ENCODE results near the gene EHBP1. TPM values are rescaled to one million over a fixed set of nuclear protein-coding genes. Genes with fewer than 3 reads are reported as not detected.

Gene EHBP1
- total and polyA plus RNA-seq, 11 donors, result 5.2 to 34.2 (median 18.1) TPM

- WGBS, 4 donors, result 66 to 82% (median 72%) methylated on average over 2 of the region's 2 CpGs
- Histone ChIP-seq H3K9me3 (peaks cover 0 to 4% (median 0%) of the 10 kb centered on the region in 12 donors), H3K27ac (no peak overlapping the region), H3K4me1 (no peaks in the 10 kb centered on the region), H3K27me3 (no peaks in the 10 kb centered on the region), H3K36me3 (no peaks in the 10 kb centered on the region), H3K4me3 (no peak overlapping the region)
- ATAC-seq (no peak), DNase-seq (no peak)
- TF ChIP-seq CTCF (IDR thresholded peaks at IDR 0.05) (no peak), POLR2A (IDR thresholded peaks at IDR 0.05) (no peak)
- intact Hi-C loops (cut with DNase I), result no loop called here
Measured at GRCh38 chr2:62934517-62934916, 229.0 kb downstream of the EHBP1 start.

- Histone ChIP-seq H3K4me1 (no peaks in the 10 kb centered on the region), H3K9me3 (no peaks in the 10 kb centered on the region), H3K27me3 (no peaks in the 10 kb centered on the region), H3K4me3 (no peak overlapping the region), H3K36me3 (peaks cover 0 to 4% (median 0%) of the 10 kb centered on the region in 9 donors), H3K27ac (no peak overlapping the region)
- 55 to 67% (median 58%) methylated on average over 1 of the region's 1 CpG for WGBS, 4 donors
- DNase-seq (no peak), ATAC-seq (no peak)
- TF ChIP-seq CTCF (IDR thresholded peaks at IDR 0.05), result no peak
- TF ChIP-seq POLR2A (IDR thresholded peaks at IDR 0.05), result no peak
- intact Hi-C loops (cut with DNase I), result no loop called here
Measured at GRCh38 chr2:62938126-62938525, 232.6 kb downstream of the EHBP1 start.

DNA sequence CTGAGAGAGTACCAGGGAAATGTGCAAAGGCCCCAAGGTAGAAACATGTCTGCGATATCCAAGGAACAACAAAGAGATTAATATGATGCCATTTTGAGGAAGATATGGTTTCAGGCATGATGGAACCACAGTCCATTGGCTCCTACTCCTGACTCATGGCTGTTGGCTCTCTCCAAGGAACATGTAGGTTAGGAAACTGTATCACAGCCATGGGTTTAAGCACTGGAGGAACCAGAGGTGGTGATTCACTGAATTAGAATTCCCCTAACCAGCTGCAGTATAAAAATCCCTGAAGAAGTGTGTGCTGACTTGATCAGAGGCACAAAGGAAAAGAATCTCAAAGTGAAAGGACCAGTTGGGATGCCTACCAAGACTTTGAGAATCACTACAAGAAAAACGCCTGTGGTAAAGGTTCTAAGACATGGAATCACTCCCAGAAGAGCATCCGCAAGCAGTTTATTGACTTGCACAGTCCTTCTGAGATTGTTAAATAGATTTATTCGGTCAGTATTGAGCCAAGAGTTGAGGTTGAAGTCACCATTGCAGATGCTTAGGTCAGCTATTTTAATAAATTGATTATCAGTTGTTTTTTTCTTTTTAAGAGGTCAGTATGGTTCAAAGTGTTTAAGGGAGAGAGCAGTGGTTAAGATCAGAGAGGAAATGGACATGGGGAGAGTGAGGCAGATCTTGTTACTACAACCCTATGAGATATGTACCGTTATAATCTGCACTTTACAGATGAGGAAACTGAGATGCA is 234.4 kb downstream of the EHBP1 start:
- H3K4me1 ChIP-seq, result no peaks in the 10 kb centered on the region
- TF ChIP-seq CTCF (IDR thresholded peaks at IDR 0.05) (no peak), POLR2A (IDR thresholded peaks at IDR 0.05) (no peak)
- no peak overlapping the region for H3K27ac ChIP-seq
- WGBS, 4 donors, result 93 to 96% (median 95%) methylated on average over 5 of the region's 5 CpGs
- DNase-seq (no peak), ATAC-seq (no peak)
- intact Hi-C loops (cut with DNase I), result no loop called here
- peaks cover 0 to 20% (median 0%) of the 10 kb centered on the region in 9 donors for H3K36me3 ChIP-seq
- no peaks in the 10 kb centered on the region for H3K9me3 ChIP-seq
- H3K4me3 ChIP-seq, result no peak overlapping the region
- H3K27me3 ChIP-seq, result no peaks in the 10 kb centered on the region

DNA sequence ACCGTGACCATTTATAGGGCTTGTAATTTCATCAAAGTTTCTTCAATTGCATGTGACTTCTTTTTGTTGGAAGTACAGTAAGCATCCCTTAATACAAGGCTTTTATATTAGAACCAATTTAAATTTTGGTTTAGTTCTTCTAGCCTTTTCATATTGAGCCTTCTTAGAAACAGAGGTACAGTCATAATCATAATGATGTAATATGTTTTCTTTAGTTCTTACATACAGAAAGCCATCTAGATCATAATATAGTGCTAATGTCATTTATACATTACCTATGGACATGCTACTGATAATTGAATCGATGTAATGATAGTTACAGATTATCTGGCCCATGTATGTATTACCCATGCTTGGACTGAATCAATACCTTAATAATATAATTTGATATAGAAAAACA is 235.2 kb downstream of the EHBP1 start:
- Histone ChIP-seq H3K27me3 (no peaks in the 10 kb centered on the region), H3K9me3 (no peaks in the 10 kb centered on the region), H3K27ac (no peak overlapping the region), H3K4me1 (no peaks in the 10 kb centered on the region), H3K4me3 (no peak overlapping the region), H3K36me3 (peaks cover 0 to 24% (median 0%) of the 10 kb centered on the region in 9 donors)
- DNase-seq (no peak), ATAC-seq (no peak)
- no peak for TF ChIP-seq POLR2A (IDR thresholded peaks at IDR 0.05)
- intact Hi-C loops (cut with DNase I), result no loop called here
- 95 to 99% (median 98%) methylated on average over 2 of the region's 2 CpGs for WGBS, 4 donors

GRCh38 chr2:62941413-62941812 is 235.9 kb downstream of the EHBP1 start:
- TF ChIP-seq CTCF (IDR thresholded peaks at IDR 0.05) (no peak), POLR2A (IDR thresholded peaks at IDR 0.05) (no peak)
- no peaks in the 10 kb centered on the region for H3K27me3 ChIP-seq
- H3K27ac ChIP-seq, result no peak overlapping the region
- H3K4me1 ChIP-seq, result no peaks in the 10 kb centered on the region
- H3K4me3 ChIP-seq, result no peak overlapping the region
- H3K9me3 ChIP-seq, result no peaks in the 10 kb centered on the region
- no peak for DNase-seq
- intact Hi-C loops (cut with DNase I), result no loop called here
- 90 to 95% (median 94%) methylated on average over 2 of the region's 2 CpGs for WGBS, 4 donors
- peaks cover 0 to 24% (median 0%) of the 10 kb centered on the region in 9 donors for H3K36me3 ChIP-seq
- ATAC-seq, result no peak
